Measurements from ENCODE around the gene GNAI1.

Gene GNAI1

DNA sequence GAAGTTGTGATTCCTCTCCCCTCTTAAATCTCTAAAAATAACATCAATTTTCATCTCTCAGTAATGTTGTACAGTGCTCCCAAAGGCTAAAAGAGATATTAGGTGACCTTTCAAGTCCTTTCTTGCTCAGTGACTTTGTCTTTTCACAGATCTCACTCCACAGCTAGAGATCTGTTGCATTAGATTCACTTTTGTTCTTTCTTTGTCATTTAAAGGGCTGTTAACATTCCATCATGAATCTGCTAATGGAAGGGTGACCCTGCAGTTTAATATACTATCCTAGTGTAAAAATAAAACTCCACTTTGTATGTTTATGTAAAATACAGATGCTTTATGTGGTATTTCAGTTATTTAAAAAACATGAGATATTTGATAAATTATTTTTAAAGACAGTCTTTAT, 30.5 kb downstream of the GNAI1 start:
- no peak for DNase-seq

DNA sequence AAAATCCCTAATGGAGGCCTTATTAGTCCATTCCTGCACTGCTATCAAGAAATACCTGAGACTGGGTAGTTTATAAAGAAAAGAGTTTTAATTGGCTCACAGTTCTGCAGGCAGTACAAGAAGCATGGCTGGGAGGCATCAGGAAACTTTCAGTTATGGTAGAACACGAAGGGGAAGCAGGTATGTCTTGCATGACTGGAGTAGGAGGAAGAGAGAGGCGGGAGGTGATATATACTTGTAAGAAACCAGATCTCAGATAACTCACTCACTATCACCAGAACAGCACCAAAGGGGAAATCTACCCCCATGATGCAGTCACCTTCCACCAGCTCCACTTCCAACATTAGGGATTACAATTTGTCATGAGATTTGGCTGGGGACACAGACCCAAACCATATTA, 35.8 kb downstream of the GNAI1 start:
- DNase-seq = no peak

DNA sequence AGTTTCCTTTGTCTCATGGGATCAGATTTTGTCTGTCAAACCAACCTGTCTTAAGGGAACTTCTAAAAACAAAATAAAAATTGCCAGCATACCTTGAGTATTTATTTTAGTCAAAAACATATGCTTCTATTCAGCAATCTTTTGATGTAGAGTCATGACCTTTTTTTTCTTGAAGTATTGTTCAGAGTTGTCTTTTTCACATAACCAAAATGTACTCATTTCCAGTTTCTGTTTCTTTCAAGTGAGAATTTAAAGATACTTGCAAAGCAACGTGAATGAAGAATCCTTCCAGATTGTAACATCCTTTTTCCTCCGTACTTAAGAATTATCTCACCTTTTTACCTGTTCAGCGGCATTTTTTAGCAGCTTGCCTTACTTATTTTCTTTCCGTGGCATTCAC, 37.8 kb downstream of the GNAI1 start:
- DNase-seq = no peak

DNA sequence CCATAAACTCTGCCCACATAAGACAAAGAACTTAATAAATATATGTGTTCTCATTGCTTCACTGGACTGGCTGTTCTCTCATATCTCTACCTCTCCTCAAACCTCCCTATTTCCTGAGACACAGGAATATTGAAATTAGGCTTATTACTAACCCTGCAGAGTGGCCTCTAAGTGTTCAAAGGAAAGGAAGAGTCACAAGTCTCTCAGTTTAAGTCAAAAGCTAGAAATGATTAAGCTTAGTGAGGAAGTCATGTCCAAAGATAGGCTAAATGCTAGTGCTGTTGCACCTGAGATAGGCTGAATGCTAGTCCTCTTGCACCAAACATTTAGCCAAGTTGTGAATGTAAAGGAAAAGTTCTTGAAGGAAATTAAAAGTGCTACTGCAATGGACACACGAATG, 41.1 kb downstream of the GNAI1 start:
- DNase-seq = no peak

DNA sequence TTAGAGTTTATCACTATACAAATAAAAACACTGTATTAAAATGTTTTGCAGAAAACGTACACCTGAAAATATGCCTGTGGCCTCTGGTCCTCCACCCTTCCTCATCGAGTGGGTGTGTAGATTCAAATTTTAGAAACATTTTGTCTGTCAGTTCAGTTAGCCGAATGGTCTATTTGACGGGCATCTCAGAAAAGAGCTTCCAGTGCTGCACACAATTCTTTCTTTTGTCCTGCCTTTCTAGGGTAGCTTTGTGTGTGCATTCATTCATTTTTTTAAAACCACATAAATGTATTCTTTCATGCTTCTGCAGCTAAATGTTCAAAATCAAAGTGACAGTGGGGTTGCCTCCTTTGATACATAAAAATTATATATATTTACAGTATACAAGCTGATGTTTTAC, 46.8 kb downstream of the GNAI1 start:
- DNase-seq = no peak

DNA sequence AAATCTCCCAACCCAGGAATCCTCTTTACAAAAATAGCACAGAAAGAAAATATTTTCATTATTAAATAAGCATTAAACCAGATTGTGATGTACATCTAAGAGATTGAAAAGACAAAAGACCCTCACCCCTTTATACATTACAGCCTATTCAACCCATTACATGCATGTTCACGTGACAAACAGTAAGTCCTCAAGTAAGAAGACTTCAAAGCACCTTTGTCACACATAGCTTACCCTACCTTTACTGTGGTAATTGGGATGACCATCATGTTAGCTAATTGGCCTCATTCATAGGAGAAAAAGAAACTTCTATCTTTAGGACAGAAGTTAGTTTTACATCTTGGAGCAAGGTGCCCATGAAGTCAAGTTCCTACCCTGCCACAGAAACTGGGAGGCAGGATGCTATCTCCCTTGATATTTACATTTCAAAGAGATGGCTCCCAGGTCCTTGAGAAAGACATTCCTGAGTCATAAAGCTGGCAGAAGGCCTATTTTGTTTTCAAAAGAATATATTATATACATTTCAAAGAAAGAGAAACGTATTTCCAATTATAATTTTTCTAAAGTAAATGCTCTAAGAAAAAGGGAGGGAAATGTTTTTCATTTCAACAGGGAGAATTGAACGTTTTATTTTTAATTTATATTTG, 48.1 kb downstream of the GNAI1 start:
- no peak for DNase-seq

DNA sequence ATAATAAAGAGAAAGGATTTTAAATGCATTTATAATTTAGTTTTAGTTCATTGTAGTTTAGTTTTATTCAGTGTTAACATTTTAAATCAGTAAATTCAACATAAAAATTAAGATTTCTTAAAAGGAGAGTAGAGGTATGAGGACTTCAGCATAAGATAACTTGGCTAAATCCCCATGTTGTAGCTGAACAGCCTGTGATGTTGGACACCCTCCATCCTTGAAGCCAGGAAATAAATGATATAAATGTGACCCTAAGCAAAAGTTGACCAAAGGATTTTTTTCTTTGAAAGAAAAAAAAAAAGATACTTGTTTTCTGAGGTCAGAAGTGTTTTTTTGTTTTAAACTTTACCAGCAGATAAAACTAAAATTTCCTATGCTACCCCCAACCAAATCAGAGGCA, 48.7 kb downstream of the GNAI1 start:
- no peak for DNase-seq

DNA sequence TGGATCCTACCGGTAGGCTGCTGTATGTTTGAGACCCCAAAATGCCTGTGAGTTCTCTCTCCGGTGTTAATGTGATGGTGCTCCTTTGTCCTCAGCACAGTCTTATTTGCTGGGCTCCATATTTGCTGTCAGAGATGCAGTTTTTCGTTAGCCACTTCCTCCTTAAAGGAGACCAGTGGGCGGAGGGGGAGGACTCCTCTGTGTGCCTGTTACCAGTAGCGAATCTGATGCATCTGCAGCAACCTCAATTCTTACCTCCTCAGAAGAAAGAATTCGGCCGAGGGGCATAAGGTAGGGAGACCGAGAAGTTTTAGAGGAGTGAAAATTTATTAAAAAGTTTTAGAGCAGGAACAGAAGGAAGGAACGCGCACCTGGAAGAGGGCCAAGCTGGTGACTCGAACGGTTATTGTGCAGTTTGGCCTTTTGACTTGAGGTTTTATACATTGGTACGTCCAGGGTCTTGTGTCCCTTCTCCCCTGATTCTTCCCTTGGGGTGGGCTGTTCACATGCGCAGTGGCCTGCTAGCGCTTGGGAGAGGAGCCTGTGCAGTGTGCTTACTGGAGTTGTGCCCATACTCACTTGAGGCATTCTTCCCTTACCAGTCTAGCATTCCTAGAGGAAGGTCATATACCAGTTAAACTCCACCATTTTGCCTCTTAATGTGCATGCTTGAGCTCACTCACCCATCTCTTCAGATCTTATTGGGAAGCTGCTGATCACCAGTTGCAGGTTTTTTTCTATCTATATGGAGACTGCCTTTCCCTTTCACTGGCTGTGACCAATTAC, 49.5 kb downstream of the GNAI1 start:
- DNase-seq = no peak

DNA sequence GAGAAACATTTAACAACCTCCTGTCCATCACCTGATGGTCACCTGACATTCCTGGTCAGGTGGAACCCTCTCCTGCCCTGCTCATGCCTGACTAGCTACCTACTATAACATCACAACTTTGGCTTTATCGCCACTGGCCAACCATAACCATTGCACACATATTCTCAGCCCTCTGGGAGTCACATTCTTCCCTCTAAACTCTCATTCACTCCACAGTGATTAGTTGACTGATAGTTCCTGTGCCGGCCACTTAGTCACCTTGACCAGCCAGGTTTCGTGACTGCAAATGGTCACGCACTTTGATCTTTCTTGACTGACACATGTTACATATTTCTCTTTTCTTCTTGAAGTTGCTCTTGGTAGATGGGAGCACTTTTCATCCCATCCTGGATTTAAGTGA, 50.1 kb downstream of the GNAI1 start:
- no peak for DNase-seq

DNA sequence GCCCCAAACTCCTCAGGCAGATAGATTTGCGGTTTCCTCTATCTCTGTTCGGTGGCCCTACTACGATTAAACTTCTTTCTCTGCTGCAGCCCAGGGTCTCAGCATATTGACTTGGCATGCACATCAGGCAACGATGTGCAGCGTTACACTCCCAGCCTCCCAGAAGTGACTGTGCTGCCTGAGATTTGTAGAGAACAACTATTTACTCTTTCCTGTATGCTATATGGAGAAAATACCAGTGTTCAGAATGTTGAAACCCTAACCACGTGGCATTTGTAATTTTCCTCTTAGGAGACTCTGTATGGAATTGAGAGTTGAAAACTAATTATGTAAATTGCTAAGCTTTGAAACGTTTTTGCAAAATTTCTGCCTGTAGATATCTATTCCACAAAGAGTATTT, 50.9 kb downstream of the GNAI1 start:
- DNase-seq = no peak

DNA sequence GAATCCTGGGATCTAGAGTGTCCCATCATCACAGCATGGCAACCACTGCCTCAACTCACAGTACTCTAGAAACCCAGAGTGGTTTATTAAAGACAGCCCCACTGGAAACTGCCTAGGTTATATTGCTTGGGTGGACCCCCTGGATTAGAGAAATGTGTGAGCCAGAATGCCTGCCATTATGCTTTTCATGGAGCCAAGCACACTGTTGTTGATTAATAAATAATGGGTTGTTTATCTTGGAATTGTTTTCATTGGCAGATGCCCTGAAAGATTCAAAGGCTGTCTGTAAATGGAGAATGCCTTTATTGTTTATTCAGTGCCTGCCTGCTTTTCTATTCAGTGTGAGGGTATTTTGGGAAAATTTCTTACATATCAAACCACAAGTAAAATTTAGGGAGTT, 52.1 kb downstream of the GNAI1 start:
- DNase-seq = peak; percentile 11

DNA sequence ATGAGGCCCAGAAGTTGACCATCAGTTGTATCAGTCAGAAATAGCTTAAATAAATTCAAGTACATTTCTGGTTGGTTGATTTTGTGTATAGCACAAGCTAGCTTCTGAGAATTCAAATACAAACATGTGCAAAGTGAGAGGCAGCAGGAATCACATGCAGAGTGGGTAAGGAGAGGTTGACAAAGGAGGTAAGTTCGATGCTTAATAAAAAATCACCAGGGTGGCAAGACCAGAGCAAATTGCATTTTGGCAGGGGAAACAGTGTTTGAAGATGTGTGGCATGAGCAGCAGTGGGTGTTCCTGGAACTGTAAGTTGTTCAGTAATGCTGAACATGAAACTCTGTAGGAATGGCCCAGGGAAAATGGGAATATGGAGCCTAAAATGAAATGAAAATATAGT, 52.6 kb downstream of the GNAI1 start:
- no peak for DNase-seq

DNA sequence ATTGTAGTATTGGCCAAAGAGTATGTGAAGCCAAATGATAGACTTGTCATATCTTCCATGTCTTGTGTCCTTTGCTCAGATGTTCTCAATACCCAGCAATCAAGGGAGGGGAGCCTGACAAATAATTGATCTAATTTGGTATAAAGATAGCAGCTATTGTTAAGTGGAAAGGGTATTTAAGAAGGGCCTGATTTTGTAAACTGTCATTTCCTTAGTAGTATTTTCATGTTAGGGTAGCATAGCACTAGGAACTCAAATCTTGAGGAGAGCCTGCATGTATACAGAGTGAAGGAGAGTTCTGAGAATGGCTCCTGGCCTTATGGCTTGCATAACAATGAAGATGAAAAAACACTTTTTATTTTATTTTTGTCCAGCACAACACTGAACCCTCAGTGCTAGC, 53.1 kb downstream of the GNAI1 start:
- DNase-seq = no peak

DNA sequence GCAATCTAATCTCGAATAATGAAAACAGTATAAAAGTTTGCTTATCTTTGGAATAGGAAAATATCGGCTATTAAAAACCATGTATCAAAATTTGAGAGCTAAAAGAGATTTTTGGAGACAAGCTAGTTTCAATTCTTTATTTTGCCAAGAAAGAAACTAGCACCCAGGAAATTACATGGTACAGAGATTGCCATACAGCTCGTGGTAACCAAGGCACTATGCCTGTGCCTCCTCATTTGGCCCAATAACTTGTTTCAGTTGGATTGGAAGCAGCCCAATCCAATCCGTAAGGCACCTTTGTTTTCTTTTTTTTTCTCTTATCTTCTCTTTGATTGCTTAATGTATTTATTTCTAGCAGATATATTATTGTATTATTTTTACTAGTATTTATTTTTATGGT, 55.0 kb downstream of the GNAI1 start:
- no peak for DNase-seq

DNA sequence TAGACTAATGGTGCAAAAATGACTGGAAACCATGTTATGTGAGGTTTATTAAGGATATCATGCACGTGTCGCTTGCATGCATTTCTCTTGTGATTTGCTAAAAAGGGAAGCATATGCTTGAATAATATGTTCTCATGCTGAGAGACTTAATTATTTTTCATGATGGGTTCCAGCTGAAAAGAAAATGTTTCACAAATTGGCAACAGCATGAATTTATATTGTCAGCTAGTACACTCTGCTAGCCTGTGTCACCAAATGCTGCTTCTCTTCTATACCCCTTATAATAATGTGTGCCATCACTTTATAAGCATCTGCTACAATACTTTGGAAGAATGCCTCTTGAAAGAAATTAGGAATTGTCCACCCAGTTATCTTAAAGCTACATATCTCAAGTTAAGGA, 63.0 kb downstream of the GNAI1 start:
- DNase-seq = no peak

DNA sequence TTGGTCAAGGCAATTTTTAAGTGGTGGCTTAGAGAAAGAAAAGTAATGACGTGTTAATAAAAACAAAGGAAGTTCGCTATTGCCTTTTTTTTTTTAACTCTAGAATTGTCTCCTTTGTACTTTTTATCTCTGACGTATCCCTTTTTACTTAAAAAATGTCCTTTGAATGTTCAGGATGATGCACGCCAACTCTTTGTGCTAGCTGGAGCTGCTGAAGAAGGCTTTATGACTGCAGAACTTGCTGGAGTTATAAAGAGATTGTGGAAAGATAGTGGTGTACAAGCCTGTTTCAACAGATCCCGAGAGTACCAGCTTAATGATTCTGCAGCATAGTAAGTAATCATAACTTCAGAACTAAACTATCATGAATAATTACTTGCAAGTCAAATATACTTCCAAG, 64.4 kb downstream of the GNAI1 start:
- no peak for DNase-seq

DNA sequence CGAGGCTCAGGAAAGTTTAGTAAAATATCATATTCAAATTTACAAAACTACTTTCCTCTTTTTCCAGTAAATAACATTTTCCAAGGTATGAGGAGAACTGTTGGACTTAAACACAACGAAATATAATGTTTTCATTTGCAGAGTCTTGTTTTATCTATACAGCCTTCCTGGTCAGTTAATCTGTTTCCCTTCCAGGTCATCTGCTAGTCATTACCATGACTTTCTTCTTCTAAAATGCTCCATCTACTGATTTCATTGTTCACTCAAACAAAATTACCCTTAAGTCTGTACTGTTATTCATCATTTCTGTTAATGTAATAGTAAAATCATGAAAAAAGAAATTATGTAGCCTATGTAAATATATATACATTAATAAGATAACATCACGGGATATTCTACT, 69.8 kb downstream of the GNAI1 start:
- no peak for DNase-seq

DNA sequence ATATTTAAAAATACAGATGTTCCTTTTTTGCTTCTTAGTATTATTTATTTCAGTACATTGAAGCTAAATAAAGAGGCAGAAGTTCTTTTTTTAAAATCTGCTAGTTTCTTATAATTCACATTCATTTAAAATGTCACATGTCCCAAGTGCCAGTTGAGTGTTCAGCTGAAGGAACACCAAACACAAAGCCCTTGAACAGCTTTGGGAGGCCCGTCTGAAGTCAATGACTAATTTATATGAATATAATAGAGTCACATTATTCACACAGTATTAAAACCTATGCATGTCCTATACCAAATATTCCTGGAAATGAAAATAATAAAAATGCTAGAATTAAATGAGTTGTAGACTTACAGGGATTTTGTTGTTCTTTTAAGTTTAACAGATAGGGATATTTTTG, 70.3 kb downstream of the GNAI1 start:
- no peak for DNase-seq

DNA sequence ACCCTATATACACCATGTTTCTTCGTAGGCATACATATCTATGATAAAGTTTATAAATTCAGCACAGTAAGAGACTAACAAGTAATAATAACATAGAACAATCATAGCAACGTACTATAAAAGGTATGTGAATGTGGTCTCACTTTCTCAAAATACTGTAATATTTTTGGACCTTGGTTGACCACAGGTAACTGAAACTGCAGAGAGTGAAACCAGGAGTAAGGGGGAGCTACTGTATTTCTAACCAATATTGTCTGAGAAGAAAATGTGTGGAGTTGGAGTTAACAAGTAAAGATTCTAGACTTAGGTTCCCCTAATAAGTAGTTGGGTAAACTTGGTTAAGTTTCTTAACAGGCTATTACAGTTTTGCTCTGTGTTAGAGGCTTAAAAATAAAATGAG, 72.1 kb downstream of the GNAI1 start:
- no peak for DNase-seq

DNA sequence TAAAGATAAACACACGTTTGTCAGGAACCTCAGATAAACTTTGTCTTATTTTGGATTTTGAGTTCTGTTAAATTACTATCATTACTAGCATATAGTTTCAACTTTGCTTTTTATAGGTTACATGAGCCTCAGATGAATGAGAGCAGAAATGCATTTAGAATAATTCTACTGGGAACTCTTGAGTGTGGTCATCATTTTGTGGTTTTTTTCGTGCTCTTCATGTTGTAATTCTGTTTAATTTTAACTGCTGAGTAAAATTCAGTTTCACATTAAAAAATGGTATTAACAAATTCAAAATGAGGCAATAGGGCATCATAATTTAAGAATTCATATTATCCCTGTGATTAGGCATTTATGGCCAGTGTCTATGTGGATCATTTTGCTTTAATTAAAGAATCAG, 72.9 kb downstream of the GNAI1 start:
- no peak for DNase-seq

DNA sequence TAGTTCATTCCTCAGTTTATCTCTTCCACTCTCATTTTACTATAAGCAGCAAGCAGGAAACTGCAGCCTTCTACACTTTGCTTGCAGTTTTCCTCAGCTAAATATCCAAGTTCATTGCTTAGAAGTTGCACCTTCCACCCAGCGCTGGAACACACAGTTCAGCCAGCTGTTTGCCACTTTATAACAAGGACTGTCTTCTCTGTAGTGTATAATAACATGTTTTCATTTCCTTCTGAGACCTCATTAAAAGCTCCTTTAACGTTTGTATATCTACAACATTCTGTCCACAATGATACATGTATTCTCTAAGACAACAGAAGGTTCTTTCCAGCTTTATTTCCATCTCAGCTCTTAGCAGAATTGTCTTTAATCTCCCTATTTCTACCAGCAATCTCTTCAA, 74.1 kb downstream of the GNAI1 start:
- no peak for DNase-seq

DNA sequence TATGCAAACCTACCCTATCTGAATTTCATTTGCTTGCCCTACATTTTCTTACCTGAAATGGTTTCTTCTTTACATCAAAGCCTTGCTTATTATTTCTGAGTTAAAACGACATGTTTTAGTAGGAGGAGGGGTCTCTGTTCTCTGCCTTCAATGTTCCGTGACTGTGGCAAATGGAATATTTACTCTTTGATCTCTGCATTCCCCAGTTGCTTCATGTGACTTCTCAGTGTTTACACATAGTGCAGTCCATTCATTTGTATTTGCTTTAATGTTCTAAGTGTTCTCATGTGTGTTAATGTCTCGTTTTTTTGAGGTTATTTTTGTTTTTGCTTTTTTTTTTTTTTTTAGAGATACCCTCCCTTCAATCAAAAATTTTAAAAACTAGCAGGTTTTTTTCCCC, 75.8 kb downstream of the GNAI1 start:
- DNase-seq = peak; percentile 67

DNA sequence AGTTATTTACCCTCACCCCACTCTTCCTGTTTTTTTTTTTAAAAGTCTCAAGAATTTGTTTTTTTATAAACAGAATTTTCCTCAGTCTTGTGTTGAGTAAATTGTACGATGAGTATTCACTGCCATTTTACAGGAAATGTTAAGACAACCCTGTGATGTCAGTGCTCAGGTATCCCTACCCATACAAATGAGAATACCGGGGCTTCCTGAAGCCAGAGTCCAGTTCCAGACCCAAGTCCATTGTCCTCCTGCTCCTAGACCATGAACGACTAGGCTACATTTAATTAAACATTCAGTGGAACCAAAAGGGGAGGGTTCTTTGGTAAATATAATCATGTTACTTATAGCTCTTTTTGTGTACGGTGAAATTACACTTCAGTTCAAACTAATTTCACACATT, 79.2 kb downstream of the GNAI1 start:
- no peak for DNase-seq

DNA sequence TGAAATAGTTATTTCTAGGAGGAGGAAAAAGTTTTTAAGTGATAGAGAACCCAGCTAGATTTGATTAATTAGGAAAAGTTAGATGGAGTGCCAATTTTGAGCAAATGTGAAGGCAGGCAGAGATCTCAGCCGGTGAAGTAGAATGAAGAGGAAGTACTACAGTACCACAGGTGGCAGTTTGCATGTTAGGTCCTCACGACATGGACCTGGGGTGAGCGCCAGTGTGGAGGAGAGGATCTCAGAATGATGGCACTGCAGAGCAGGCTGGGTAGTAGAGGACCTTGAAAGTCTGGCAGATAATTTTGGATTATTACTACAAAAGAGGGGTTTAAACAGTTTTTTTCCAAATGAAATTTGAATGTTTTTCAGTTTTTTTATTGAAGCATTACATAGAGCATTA, 81.1 kb downstream of the GNAI1 start:
- DNase-seq = no peak
